GM19240 (cell line): ENCODE measurements around the gene LPCAT3.
"Not testable (repeated sequence)": the region's sequence is repeated elsewhere in the genome, so short reads cannot be mapped to it uniquely, and the experiment has no call there.

ENCODE experiments used
- DNase-seq: peaks from one replicate; pipeline ENCODE4 v3.0.0; 2011; ENCODE audit warnings: low spot score; ENCODE audit not compliant: insufficient read length

The LPCAT3 gene, protein sequence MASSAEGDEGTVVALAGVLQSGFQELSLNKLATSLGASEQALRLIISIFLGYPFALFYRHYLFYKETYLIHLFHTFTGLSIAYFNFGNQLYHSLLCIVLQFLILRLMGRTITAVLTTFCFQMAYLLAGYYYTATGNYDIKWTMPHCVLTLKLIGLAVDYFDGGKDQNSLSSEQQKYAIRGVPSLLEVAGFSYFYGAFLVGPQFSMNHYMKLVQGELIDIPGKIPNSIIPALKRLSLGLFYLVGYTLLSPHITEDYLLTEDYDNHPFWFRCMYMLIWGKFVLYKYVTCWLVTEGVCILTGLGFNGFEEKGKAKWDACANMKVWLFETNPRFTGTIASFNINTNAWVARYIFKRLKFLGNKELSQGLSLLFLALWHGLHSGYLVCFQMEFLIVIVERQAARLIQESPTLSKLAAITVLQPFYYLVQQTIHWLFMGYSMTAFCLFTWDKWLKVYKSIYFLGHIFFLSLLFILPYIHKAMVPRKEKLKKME

DNA sequence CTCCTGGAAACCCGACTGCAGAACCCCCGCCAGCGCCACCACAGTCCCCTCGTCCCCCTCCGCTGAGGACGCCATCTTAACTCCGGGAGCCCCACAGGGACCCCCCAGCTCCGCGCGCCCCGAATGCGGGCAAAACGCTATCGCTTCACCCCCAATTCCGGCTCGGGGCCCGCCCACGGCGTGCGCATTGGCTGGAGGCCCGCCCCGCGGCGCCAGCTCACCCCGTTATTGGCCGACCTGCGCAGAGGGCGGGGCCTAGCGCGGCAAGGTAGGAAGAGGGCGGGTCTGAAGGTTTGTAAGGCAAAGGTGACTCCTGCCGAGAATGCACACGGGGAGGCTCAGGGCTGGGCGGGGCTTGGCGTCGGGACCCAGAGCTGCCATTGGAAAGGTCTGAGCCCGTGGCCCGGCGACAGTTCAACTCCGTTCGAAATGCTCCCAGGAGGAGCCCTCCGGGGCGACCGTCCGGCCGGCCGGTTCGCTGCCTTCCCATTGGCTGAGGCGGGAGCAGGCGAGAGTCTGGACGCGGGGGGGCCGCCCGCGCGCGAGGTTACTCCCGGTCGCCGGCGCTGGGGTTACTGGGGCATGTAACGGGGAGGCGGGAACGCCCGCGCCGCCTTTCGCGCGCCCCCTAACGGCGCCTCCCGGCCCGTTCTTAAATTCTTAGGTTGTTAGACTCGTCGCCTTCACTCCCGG lies at the start of gene LPCAT3:
Gene LPCAT3 (minus strand): TSS at position 127 of the 693 bp plus-strand sequence. CDS start 52 bp downstream, at position 75.
- peak; percentile 91 for DNase-seq

DNA sequence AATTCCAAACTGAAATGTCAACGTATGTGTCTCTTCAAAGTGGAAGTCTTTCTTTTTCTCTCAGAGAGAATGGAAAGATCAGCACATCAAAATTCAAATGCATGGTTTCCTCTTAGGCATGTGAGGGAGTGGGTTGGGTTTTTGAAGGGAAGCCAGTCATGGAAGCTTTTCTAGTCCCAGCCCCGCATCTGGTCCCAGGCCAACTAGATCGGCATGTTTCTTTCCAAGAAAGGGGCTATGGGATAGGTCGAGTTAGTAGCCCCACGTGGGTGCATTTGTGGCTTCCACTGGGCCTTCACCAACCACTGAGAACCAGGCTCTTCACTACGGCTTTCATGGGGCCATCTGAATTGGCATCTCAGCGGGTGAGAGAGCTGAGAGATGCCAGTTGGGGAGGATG lies 48.8 kb upstream of the LPCAT3 start:
- no peak for DNase-seq

DNA sequence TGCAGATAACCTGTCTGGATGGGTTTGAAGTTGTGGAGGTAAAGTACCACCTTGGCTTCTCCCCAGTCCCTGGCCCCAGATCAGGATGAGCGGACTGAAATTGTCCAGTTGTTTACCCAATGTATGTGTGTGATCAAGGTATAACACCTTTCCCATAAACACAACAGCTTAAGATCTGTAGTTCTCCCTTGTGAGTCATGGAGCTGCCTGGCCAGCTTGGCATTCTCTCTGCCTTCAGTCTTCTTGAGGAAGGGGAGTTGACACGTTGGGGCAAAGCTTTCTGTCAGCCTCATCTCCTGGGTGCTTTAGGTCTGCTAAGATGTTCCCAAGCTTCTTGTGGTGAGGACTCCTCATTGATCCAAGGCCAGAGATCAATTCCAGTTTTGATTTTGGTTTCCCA lies 48.3 kb upstream of the LPCAT3 start:
- no peak for DNase-seq

DNA sequence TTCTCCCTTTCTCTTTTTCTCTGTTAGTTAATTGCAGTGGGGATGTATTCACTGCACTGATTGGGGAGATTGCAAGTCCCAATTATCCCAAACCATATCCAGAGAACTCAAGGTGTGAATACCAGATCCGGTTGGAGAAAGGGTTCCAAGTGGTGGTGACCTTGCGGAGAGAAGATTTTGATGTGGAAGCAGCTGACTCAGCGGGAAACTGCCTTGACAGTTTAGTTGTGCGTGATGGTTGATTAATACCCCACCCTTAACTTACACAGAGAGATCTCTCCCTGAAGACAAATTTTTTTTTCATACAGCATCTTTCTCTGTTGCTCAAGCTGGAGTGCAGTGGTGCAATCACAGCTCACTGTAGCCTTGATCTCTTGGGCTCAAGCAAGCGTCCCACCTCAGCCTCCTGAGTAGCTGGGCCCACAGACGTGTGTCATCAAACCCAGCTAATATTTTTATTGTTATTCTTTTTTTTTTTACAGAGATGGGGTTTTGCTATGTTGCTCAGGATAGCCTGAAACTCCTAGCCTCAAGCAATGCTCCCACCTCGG lies 46.9 kb upstream of the LPCAT3 start:
- no peak for DNase-seq

DNA sequence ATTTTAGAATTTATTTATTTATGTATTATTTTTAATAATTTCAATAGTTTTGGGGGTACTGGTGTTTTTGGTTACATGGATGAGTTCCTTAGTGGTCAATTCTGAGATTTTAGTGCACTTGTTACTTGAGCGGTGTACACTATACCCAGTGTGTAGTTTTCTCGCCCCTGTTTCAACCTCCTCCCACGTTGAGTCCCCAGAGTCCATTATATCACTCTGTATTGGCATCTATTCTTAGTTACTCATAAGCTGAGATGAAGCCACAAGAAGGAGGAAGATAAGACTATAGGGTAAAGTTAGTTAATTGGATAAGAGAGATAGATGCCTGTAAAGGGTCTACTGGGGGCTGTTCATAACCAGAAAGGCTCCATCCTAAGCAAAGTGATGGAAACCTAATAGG lies 46.2 kb upstream of the LPCAT3 start:
- DNase-seq: no peak

DNA sequence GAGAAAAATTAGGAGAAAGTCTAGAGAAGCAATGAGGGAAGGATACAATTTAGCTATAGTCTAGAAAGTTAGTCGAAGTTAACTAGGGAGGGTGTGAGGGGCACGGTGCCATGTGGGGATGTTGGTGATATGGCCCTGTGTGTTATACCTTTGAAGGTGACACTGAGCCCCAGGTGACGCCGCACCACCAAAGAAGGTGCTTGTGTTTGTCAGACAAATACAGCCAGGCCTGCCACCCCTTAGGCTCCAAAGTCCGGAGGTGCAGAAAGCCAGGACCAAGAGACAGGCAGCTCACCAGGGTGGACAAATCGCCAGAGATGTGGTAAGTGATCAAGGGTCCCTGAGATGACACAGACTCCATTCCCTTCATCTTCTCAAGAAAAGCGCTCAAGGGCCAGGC lies 43.3 kb upstream of the LPCAT3 start:
- DNase-seq: no peak

DNA sequence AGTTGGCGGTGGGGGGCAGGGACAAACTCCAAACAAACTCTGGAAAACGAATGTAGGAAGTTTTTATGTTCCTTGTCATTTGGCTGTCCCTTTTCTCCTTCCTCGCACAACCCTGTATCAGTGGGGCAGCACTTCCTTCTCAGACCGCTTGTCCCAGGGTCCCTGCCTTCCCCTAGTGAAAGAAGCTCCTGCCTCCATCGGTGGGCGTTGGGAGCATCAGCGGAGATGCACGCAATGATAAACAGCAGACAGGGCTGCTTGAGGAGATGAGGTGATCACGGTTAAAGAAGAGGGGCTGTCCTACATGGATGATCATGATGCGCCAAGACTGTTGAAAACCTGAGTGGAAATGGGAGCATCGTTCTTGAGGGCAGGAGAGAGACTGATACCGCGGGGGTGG lies 42.9 kb upstream of the LPCAT3 start:
- no peak for DNase-seq

DNA sequence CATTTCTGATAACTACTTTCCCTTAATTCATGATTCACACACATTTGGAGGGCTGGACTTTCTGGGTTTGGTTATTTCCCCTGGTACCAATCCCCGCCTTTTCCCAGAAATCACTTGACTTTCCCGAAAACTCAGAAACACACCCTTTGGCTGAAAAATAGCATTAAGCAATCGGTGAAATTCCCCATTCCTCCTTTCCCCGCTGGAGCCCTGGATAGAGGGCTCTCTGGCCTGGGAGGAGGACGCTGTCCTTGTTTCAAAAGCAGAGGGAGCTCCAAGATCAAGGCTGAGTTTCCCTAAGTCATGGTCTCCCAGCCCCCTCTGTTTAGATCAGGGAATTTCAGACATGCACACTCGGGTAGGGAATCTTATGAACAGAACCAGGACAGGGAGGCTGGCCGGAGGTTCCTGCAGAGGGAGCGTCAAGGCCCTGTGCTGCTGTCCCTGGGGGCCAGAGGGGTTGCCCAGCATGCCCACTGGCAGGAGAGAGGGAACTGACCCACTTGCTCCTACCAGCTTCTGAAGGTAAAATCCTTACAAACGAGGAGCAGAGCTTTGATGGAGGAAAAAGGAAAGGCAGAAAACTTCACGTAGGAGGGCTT lies 42.2 kb upstream of the LPCAT3 start, which contains the start of gene C1S:
Gene C1S (plus strand): TSS at position 366 of the 602 bp plus-strand sequence. CDS start 1,195 bp downstream, outside the sequence.
- DNase-seq: no peak

DNA sequence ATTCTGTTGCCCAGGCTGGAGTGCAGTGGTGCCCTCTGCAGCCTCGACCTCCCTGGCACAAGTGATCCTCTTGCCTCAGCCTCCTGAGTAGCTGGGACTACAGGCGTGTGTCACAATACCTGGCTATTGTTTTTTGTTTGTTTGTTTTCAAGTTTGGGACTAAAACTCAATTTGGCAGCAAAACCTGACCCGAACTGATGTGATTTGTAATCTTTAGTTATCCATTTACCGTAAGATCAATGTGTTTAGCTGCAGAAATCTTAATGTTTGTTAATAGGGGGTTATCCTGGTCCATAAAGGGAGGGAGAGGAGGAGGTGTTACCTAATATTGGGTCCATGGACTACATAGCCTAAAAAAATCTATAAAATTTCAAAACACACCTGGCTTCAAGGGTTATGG lies 41.5 kb upstream of the LPCAT3 start:
- DNase-seq: no peak

DNA sequence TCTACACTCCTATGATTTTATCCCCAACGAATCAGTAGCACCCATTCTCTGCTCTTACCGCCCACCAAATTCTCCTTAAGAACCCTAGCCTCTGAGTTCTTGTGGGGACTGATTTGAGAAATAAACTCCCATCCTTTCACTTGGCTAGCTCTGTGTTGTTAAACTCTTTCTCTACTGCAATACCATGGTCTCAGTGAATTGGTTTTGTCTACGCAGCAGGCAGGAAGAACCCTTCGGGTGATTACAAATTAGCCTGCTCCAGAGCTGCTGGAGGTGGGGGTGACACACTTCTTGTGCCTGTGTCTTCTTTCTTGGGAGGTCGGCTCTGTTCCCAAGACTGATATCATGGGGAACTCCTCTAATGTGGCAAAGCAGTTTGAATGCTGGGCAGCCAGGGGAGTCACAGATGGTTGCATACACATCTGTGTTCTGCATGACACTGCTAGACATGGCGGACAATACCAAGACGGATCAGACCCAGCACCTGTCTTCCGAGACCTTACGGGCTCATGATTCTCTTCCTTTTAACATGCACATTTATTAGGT lies 40.6 kb upstream of the LPCAT3 start:
- no peak for DNase-seq

DNA sequence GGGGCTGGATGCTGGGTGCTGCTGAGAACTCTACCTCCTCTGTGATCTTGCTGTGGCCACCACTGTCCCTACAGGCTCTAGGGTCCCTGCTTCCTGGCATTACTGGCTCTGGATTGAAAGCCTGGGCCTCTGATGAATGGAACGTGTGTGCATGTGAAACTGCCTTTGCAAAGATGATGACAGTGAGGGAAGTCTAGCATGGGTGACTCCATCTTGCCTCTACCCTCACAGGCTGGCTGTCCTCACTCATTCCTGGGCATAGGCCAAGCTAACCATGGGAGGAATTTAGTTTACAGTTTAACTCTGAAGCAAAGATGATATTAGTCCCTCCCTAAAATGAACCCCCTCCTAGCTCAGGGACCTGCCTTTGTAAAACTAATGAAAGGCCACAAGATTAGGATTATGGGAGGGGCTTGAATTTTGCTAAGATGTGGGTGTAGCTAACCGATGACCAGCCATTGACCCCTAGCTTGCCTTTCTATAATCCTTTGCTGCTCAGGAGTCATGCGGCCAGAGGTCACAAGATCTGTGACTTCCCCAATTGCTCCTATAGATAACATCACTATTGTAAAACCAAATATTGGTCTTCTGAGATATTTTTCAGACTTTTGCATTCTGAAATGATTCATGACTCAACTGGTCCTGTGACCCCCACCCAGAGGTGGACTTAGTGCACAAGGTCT lies 40.0 kb upstream of the LPCAT3 start:
- DNase-seq: no peak

DNA sequence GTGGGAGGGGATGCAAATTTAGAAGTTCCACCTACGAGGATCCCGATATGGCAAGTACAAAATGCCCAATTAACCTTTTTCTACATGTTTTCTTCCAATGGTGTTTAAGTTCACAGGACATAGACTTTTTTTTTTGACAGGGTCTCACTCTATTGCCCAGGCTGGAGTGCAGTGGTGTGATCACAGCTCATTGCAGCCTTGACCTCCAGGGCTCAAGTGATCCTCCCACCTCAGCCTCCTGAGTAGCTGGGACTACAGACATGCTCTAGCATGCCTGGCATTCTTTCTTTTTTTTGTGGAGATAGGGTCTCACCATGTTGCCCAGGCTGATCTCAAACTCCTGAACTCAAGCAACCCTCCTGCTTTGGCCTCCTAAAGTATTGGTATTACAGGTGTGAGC lies 37.5 kb upstream of the LPCAT3 start:
- DNase-seq: not testable (repeated sequence)

DNA sequence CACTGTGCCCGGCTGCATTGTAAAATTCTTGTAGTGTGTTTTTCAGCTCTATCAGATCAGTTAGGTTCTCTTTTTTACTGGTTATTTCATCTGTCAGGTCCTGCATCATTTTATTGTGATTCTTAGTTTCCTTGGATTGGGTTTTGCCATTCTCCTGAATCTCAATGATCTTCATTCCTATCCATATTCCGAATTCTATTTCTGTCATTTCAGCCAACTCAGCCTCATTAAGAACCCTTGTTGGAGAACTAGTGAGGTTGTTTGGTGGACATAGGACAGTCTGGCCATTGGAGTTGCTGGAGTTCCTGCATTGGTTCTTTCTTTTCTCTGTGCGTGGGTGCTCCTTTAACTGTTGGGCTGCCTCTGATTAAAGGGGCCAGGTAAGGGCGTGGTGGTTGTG lies 36.6 kb upstream of the LPCAT3 start:
- DNase-seq: no peak

DNA sequence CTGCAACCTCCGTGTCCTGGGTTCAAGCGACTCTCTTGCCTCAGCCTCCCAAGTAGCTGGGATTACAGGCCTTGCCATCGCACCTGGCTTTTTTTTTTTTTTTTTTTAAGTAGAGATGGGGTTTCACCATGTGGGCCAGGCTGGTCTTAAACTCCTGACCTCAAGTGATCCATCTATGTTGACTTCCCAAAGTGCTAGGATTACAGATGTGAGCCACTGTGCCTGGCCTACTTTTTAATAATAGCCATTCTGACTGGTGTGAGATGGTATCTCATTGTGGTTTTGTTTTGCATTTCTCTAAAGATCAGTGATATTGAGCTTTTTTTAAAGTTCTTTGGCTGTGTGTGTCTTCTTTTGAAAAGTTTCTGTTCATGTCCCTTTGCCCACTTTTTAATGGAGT lies 31.7 kb upstream of the LPCAT3 start:
- not testable (repeated sequence) for DNase-seq

DNA sequence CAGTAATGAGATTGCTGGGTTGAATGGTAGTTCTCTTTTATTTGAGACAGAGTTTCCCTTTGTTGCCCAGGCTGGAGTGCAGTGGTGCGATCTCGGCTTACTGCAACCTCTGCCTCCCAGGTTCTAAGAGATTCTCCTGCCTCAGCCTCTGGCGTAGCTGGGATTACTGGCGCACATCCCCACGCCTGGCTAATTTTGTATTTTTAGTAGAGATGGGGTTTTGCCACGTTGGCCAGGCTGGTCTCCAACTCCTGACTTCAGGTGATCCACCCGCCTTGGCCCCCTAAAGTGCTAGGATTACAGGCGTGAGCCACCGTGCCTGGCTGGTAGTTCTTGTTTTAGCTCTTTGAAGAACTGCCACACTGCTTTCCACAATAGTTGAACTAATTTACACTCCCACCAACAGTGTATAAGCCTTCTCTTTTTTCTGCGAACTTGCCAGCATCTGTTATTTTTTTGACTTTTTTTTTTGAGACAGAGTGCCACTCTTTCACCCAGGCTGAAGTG lies 31.2 kb upstream of the LPCAT3 start:
- not testable (repeated sequence) for DNase-seq

DNA sequence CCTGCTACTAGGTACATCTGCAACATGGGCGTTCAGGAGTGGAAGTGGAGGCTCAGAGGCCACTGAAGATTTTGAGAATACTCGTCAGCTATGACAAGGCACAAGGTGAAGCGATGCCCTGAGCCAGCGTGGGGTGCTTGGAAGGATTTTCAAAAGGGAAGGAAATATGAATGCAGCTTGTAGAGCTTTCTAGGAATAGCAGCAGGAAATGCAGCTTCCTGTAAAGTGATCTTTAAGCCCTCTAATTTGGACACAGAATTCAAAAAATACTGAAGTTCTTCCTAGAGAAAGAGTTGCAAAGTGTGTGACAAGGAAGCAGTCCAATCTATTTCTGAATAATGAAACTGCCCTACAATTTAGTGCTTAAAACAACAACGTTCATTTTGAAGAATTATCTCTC lies 29.0 kb upstream of the LPCAT3 start:
- no peak for DNase-seq

DNA sequence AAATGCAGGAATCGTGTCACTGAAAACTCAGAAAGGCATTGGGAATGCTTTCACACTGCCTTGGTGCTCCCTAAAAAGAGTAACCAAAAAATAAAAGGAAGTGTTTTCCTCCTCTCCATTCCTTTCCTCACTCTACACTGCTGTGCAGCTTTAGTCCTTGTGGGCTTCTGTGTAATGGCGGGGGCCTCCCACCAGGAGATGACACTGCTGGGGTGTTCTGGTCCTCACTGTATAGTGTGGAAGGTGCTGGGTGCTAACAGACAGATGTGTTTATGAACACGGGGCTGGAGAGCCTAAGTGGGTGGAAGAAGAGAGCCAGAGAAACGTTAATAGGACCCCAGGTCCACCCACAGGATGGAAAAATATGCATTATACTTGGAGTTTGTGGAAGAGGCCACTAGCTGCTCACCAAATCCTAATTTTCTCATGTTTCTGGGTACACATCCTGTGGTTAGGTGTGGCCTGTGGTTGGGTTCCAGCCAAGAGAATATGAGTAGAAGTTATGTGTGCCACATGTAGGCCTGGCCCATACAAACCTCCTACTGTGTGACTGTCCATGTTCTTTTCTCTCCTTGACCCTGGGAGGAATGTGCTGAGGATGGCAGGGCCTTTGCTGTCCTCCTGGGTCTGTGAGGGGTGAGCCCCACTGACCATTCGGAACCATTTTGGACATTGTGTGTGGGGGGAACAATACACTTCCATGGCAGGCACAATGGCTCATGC lies 28.3 kb upstream of the LPCAT3 start:
- DNase-seq: no peak

DNA sequence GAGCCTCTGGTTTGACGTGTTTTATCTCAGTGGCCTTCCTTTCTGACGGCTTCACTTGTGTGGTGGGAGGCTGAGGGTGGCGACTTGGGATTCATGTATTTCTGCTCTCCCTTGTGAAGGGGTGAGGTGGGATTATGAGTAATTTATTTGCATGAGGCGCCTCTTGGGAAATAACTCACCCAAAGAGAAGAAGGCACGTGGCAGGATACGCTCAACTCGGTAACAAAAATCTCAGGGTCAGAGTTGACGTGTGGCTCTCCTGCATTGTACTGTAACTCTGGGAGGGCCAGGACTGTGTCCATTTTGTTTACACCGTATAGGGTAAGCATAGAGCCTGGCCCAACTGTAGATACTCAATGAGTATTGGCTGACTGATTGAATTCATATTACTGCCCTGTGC lies 27.6 kb upstream of the LPCAT3 start:
- no peak for DNase-seq

DNA sequence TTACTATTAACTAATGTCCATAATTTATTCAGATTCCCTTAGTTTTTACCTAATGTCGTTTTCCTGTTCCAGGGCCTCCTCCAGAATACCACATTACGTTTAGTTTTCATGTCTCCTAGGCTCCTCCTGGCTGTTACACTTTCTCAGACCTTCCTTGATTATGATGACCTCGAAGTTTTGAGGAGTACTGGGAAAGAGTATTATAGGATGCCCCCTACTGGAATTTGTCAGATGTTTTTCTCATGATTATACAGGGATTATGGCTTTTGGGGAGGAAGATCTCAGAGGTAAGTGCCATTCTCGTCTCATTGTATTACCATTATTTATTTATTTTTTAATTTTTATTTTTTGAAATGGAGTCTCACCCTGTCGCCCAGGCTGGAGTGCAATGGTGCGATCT lies 24.6 kb upstream of the LPCAT3 start:
- DNase-seq: no peak

DNA sequence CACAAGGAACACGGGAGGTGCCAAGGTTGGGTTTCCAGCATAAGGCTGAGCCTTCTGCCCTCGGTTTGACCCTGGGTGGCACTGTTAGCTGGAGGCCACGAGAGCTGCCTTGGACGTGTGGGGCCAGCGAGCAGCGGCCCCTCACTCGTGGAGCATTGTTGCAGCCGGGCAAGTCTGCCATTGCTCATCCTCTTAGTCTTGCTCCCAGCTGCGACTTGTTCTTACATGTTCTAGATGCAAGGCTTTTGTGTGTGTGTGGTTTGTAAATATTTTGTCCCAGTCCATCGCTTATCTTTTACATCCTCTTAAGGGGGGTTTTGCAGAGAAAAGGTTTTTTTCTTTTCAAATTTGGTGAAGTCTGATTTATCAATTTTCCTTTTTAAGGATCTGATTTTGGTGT lies 21.1 kb upstream of the LPCAT3 start:
- no peak for DNase-seq
